Spleen (tissue), 7 donors: ENCODE results near the gene MAST4.
"Not testable (repeated sequence)": the region's sequence is repeated elsewhere in the genome, so short reads cannot be mapped to it uniquely, and the experiment has no call there.

Experiments
- CTCF ChIP-seq, 11 experiments: fragments of 200-600 bp in 7 of 11; fragments of 450-650 bp in 4 of 11; sonication (generic) in 4 of 11; IDR thresholded peaks in 8 of 11; conservative IDR thresholded peaks in 3 of 11; 1 replicate in 7 of 11; 2 replicates in 4 of 11; pipeline versions ENCODE4 v1.4.0 to v1.8.0; 2016 to 2021; ENCODE audit warnings: antibody characterized with exemption in 11 of 11, inconsistent platforms in 4 of 11, mild to moderate bottlenecking in 1 of 11
- POLR2A ChIP-seq, 3 donors: fragments of 450-650 bp; IDR thresholded peaks; one replicate each; pipeline ENCODE4 v1.5.1; 2017; ENCODE audit warnings: antibody characterized with exemption in 3 of 3, mild to moderate bottlenecking in 1 of 3
- POLR2AphosphoS5 ChIP-seq, 3 donors: sonication (generic); formaldehyde crosslinking; IDR thresholded peaks; one replicate each; pipeline ENCODE4 v1.5.1; 2017; ENCODE audit warnings: antibody characterized with exemption in 3 of 3
- donor health status: DM: no; HTN: no; CAD: no; lungs with moderate emphysema.
- donor health status: DM: no; HTN: no; CAD: no.
- donor health status: DM: no; HTN: no; CAD: no.

DNA sequence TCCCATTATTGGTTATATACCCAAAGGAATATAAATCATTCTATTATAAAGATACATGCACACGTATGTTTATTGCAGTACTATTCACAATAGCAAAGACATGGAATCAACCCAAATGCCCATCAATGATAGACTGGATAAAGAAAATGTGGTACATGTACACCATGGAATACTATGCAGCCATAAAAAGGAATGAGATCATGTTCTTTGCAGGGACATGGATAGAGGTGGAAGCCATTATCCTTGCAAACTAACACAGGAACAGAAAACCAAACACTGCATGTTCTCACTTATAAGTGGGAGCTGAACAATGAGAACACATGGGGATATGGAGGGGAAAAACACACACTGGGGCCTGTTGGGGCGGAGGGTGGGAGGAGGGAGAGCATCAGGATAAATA lies 99.6 kb downstream of the MAST4 start:
- TF ChIP-seq CTCF (IDR thresholded peaks at IDR 0.05 in 8 of 11, conservative IDR thresholded peaks at IDR 0.05 in 3 of 11); POLR2AphosphoS5 (IDR thresholded peaks at IDR 0.05); POLR2A (IDR thresholded peaks at IDR 0.05): not testable (repeated sequence)
